IMR-90 (cell line): ENCODE data around the gene MOB3B. TPM values are rescaled to one million over a fixed set of nuclear protein-coding genes. Genes with fewer than 3 reads are reported as not detected.

Experiments
- ATAC-seq: fragments of 200-7000 bp; cut with Tn5 transposase; 2 replicates; pipeline ENCODE4 v1.9.1; 2020; ENCODE audit warnings: low read depth, mild to moderate bottlenecking, moderate library complexity
- BruUV-seq: library from RNA; stranded (reverse); fragments of 400-500 nt; replicated peaks from 2 replicates; lab custom pipeline; 2021; lab: Mats Ljungman, UMichigan
- CTCF ChIA-PET: fragments of 300-600 bp; formaldehyde crosslinking; extraction: SDS; loops from one replicate; lab custom pipeline; 2021; ENCODE audit warnings: antibody characterized with exemption; lab: Yijun Ruan, JAX
- POLR2A ChIA-PET: fragments of 300-600 bp; sonication (Branson Sonifier 250); formaldehyde crosslinking; loops from one replicate; lab custom pipeline; 2022; ENCODE audit warnings: antibody characterized with exemption; ENCODE audit not compliant: unreplicated experiment; lab: Charles Lee
- DNase-seq: peaks from one replicate; pipeline ENCODE4 v3.0.0; 2013
- H2AFZ ChIP-seq: replicated peaks from 2 replicates; pipeline ENCODE3; 2013; ENCODE audit warnings: low read length, mild to moderate bottlenecking; ENCODE audit not compliant: poor library complexity
- H2AK5ac ChIP-seq: 2 replicates; pipeline ENCODE4 v1.6.1; 2013; ENCODE audit warnings: low read depth, low read length, inconsistent platforms
- H2AK9ac ChIP-seq: replicated peaks from 2 replicates; pipeline ENCODE3; 2013; ENCODE audit warnings: mild to moderate bottlenecking, low read depth, low read length, moderate library complexity; ENCODE audit not compliant: poor library complexity
- H2BK120ac ChIP-seq: 2 replicates; pipeline ENCODE4 v1.6.1; 2013; ENCODE audit warnings: low read depth, low read length, inconsistent platforms
- H2BK15ac ChIP-seq: 3 replicates; pipeline ENCODE4 v1.6.1; 2013; ENCODE audit warnings: low read depth, low read length, inconsistent platforms
- H2BK20ac ChIP-seq: 2 replicates; pipeline ENCODE4 v1.6.1; 2013; ENCODE audit warnings: low read depth, mild to moderate bottlenecking, inconsistent platforms, low read length, moderate library complexity
- H2BK5ac ChIP-seq: 2 replicates; pipeline ENCODE4 v1.6.1; 2013; ENCODE audit warnings: mild to moderate bottlenecking, low read depth, low read length, inconsistent platforms; ENCODE audit not compliant: poor library complexity, severe bottlenecking
- H3K14ac ChIP-seq: replicated peaks from 2 replicates; pipeline ENCODE4 v1.6.1; 2013; ENCODE audit warnings: low read depth, low read length, inconsistent platforms
- H3K18ac ChIP-seq: 2 replicates; pipeline ENCODE4 v1.6.1; 2013; ENCODE audit warnings: low read depth, low read length, control low read depth
- H3K23ac ChIP-seq: 2 replicates; pipeline ENCODE4 v1.6.1; 2013; ENCODE audit warnings: low read depth, low read length, inconsistent platforms
- H3K27ac ChIP-seq: 2 replicates; pipeline ENCODE4 v1.5.1; 2013; ENCODE audit warnings: mild to moderate bottlenecking, control low read depth, low read length; ENCODE audit not compliant: insufficient read depth
- H3K27me3 ChIP-seq: 2 replicates; pipeline ENCODE4 v1.6.1; 2013; ENCODE audit warnings: low read length; ENCODE audit not compliant: control insufficient read depth, insufficient read depth
- H3K36me3 ChIP-seq: 2 replicates; pipeline ENCODE4 v1.6.1; 2013; ENCODE audit warnings: low read length, mixed read lengths; ENCODE audit not compliant: control insufficient read depth, insufficient read depth
- H3K4ac ChIP-seq: 2 replicates; pipeline ENCODE4 v1.6.1; 2013; ENCODE audit warnings: low read depth, low read length, inconsistent platforms
- H3K4me1 ChIP-seq: 2 replicates; pipeline ENCODE4 v1.6.1; 2013; ENCODE audit warnings: low read length, mixed read lengths; ENCODE audit not compliant: control insufficient read depth, insufficient read depth
- H3K4me2 ChIP-seq: 2 replicates; pipeline ENCODE4 v1.6.1; 2013; ENCODE audit warnings: low read depth, mild to moderate bottlenecking, control low read depth, low read length, moderate library complexity
- H3K4me3 ChIP-seq: 2 replicates; pipeline ENCODE4 v1.5.1; 2013; ENCODE audit warnings: low read depth, mild to moderate bottlenecking, control low read depth, low read length, moderate library complexity; ENCODE audit not compliant: insufficient read depth
- H3K56ac ChIP-seq: 2 replicates; pipeline ENCODE4 v1.6.1; 2013; ENCODE audit warnings: low read length, inconsistent platforms; ENCODE audit not compliant: insufficient read depth; ENCODE audit errors: extremely low read depth
- H3K79me1 ChIP-seq, 2 experiments: 2 replicates each; pipeline ENCODE4 v1.6.1; 2013; ENCODE audit warnings: low read length in 2 of 2, inconsistent platforms in 1 of 2, low read depth in 1 of 2
- H3K9ac ChIP-seq: 2 replicates; pipeline ENCODE4 v1.6.1; 2013; ENCODE audit warnings: low read depth, low read length, control low read depth
- H3K9me1 ChIP-seq: 2 replicates; pipeline ENCODE4 v1.6.1; 2013; ENCODE audit warnings: low read length, inconsistent platforms; ENCODE audit not compliant: insufficient read depth
- H3K9me3 ChIP-seq: 2 replicates; pipeline ENCODE4 v1.6.1; 2013; ENCODE audit warnings: low read length; ENCODE audit not compliant: control insufficient read depth, insufficient read depth
- H4K20me1 ChIP-seq: 2 replicates; pipeline ENCODE4 v1.6.1; 2013; ENCODE audit warnings: low read length, inconsistent platforms; ENCODE audit not compliant: insufficient read depth
- H4K5ac ChIP-seq: 2 replicates; pipeline ENCODE4 v1.6.1; 2013; ENCODE audit warnings: mild to moderate bottlenecking, low read depth, low read length, control low read depth
- H4K8ac ChIP-seq, 2 experiments: 2 replicates each; pipeline ENCODE4 v1.6.1; 2013; ENCODE audit warnings: low read depth in 2 of 2, low read length in 2 of 2, control low read depth in 1 of 2, inconsistent platforms in 1 of 2
- H4K91ac ChIP-seq: 2 replicates; pipeline ENCODE4 v1.6.1; 2013; ENCODE audit warnings: low read depth, low read length, inconsistent platforms; ENCODE audit not compliant: insufficient read depth
- BHLHE40 ChIP-seq: fragments of 150-350 bp; IDR thresholded peaks from 2 replicates; pipeline ENCODE4 v1.6.1; 2016; ENCODE audit warnings: mild to moderate bottlenecking, low read depth, low read length
- CEBPB ChIP-seq: IDR thresholded peaks from 2 replicates; pipeline ENCODE4 v1.6.1; 2012; ENCODE audit warnings: low read depth, low read length, improper control_type of control experiment
- FOS ChIP-seq: fragments of 150-350 bp; IDR thresholded peaks from 2 replicates; pipeline ENCODE4 v1.6.1; 2016; ENCODE audit warnings: low read depth, low read length
- MAFK ChIP-seq: IDR thresholded peaks from 2 replicates; pipeline ENCODE4 v1.6.1; 2012; ENCODE audit warnings: low read depth, low read length, improper control_type of control experiment
- MAZ ChIP-seq: IDR thresholded peaks from 2 replicates; pipeline ENCODE4 v1.6.1; 2012; ENCODE audit warnings: low read depth, mild to moderate bottlenecking, low read length, improper control_type of control experiment, moderate library complexity, borderline replicate concordance
- NFE2L2 ChIP-seq: fragments of 150-350 bp; IDR thresholded peaks from 2 replicates; pipeline ENCODE4 v1.6.1; 2016; ENCODE audit warnings: low read depth, mild to moderate bottlenecking, low read length
- POLR2A ChIP-seq: IDR thresholded peaks from 2 replicates; pipeline ENCODE4 v1.6.1; 2012; ENCODE audit warnings: mild to moderate bottlenecking, low read depth, low read length
- RAD21 ChIP-seq: IDR thresholded peaks from 2 replicates; pipeline ENCODE4 v1.6.1; 2012; ENCODE audit warnings: low read length, improper control_type of control experiment
- RFX5 ChIP-seq: IDR thresholded peaks from 2 replicates; pipeline ENCODE4 v1.8.0; 2012; ENCODE audit warnings: low read depth, mild to moderate bottlenecking, low read length, moderate library complexity
- SMC3 ChIP-seq: fragments of 150-350 bp; IDR thresholded peaks from 2 replicates; pipeline ENCODE4 v1.6.1; 2016; ENCODE audit warnings: low read depth, mild to moderate bottlenecking, antibody characterized with exemption, low read length, moderate library complexity
- WGBS, 2 experiments: methylation state at CpG; one replicate each; pipeline versions ENCODE4 v1.1.5 to v1.1.7; 2013; ENCODE audit warnings: missing lambda C conversion rate in 2 of 2; ENCODE audit not compliant: insufficient read length in 1 of 2; ENCODE audit errors: extremely low coverage in 2 of 2; 5-methylcytosine and 5-hydroxymethylcytosine counted together
- dilution Hi-C: fragments of 300-500 bp; cut with HindIII; formaldehyde crosslinking; loops from one replicate; pipeline ENCODE4 v1.14.3; 2018; ENCODE audit warnings: low sequenced_read_pairs; ENCODE audit not compliant: unreplicated experiment
- in situ Hi-C: fragments of 300-500 bp; cut with MboI; formaldehyde crosslinking; loops from 3 replicates; pipeline ENCODE4 v1.14.3; 2019; ENCODE audit warnings: low sequenced_read_pairs, inconsistent platforms, mixed read lengths
- intact Hi-C: fragments of 100-400 bp; cut with micrococcal nuclease; formaldehyde crosslinking; loops from 2 replicates; pipeline ENCODE4 v1.10.0; 2022
- polyA plus RNA-seq, 3 experiments: library from polyadenylated mRNA; depleted of rRNA; stranded (reverse); fragments of >200 nt; gene quantifications; 2 replicates each; pipeline ENCODE4 v1.2.3, GENCODE V29; 2012; ENCODE audit warnings: low replicate concordance in 1 of 3
- total RNA-seq: library from RNA; depleted of rRNA; stranded (reverse); fragments of >200 nt; gene quantifications from 2 replicates; pipeline ENCODE4 v1.2.3, GENCODE V29; 2012
- TF ChIP-seq, protein P1 (sequence below): fragments of 150-350 bp; IDR thresholded peaks from 2 replicates; pipeline ENCODE4 v1.6.1; 2016; ENCODE audit warnings: low read depth, mild to moderate bottlenecking, low read length, moderate library complexity, borderline replicate concordance
- TF ChIP-seq, protein P2 (sequence below): conservative IDR thresholded peaks from 2 replicates; pipeline ENCODE4 v1.5.1; 2012; ENCODE audit warnings: mild to moderate bottlenecking, low read depth, low read length, improper control_type of control experiment
- TF ChIP-seq, protein P3 (sequence below): fragments of 150-350 bp; IDR thresholded peaks from 2 replicates; pipeline ENCODE4 v1.6.1; 2017; ENCODE audit warnings: mild to moderate bottlenecking, antibody characterized with exemption, low read length, low read depth

The MOB3B gene
- total and polyA plus RNA-seq, 2 of the 4 experiments (the other 2 are of a cell fraction), result under 0.01 to 0.02 TPM

DNA sequence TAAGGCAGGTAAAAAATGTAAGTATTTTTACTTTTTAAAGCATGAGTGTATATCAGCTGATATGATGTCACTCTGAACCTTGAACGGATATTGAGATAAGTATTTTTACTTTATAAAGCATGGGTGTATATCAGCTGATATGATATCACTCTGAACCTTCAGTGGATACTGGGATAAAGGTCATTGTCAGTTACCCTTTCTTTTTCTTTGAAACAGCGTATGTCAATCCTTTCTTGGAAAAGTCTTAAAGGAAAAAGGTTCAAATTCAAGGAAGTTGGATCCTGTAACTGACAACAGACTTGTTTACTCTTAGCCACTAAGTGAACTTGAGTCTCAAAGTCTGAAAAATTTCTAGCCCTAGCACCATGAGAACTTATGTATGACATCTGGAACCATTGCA, 67.2 kb downstream of the MOB3B start:
- Histone ChIP-seq H3K18ac (no peak overlapping the region), H3K4me3 (no peak overlapping the region), H2BK5ac (no peak overlapping the region), H2BK120ac (no peak overlapping the region), H2BK20ac (no peak overlapping the region), H3K27me3 (no peaks in the 10 kb centered on the region), H3K36me3 (no peaks in the 10 kb centered on the region), H2AK5ac (no peak overlapping the region), H3K4ac (no peak overlapping the region), H3K9me3 (no peaks in the 10 kb centered on the region), H2BK15ac (no peak overlapping the region), H4K20me1 (no peaks in the 10 kb centered on the region), H2AFZ (no peak overlapping the region), H3K56ac (no peak overlapping the region), H3K27ac (no peak overlapping the region), H3K9ac (no peak overlapping the region), H3K9me1 (no peaks in the 10 kb centered on the region), H2AK9ac (no peak overlapping the region), H3K4me2 (no peak overlapping the region), H3K79me1 (no peaks in the 10 kb centered on the region), H3K23ac (no peak overlapping the region), H4K5ac (no peak overlapping the region), H3K14ac (no peak overlapping the region), H4K8ac (no peak overlapping the region), H4K91ac (no peak overlapping the region), H3K4me1 (no peaks in the 10 kb centered on the region)
- in situ Hi-C loops (no loop called here), intact Hi-C loops (loop anchor here (5.0 kb wide), 1 partner anchor 1710 kb away; no protein-coding TSS in a partner anchor), dilution Hi-C loops (no loop called here)
- DNase-seq (no peak), ATAC-seq (no peak)
- ChIA-PET CTCF (no interaction called here), POLR2A (no interaction called here)
- WGBS, 2 experiments, result no CpG with 5 or more reads among the region's 2 CpGs
- TF ChIP-seq RFX5, result no peak
- TF ChIP-seq BHLHE40, result no peak
- no peak for TF ChIP-seq MAZ
- TF ChIP-seq, protein P1, sequence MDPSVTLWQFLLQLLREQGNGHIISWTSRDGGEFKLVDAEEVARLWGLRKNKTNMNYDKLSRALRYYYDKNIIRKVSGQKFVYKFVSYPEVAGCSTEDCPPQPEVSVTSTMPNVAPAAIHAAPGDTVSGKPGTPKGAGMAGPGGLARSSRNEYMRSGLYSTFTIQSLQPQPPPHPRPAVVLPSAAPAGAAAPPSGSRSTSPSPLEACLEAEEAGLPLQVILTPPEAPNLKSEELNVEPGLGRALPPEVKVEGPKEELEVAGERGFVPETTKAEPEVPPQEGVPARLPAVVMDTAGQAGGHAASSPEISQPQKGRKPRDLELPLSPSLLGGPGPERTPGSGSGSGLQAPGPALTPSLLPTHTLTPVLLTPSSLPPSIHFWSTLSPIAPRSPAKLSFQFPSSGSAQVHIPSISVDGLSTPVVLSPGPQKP, result no peak
- TF ChIP-seq POLR2A, result no peak
- TF ChIP-seq SMC3, result no peak
- TF ChIP-seq, protein P2, sequence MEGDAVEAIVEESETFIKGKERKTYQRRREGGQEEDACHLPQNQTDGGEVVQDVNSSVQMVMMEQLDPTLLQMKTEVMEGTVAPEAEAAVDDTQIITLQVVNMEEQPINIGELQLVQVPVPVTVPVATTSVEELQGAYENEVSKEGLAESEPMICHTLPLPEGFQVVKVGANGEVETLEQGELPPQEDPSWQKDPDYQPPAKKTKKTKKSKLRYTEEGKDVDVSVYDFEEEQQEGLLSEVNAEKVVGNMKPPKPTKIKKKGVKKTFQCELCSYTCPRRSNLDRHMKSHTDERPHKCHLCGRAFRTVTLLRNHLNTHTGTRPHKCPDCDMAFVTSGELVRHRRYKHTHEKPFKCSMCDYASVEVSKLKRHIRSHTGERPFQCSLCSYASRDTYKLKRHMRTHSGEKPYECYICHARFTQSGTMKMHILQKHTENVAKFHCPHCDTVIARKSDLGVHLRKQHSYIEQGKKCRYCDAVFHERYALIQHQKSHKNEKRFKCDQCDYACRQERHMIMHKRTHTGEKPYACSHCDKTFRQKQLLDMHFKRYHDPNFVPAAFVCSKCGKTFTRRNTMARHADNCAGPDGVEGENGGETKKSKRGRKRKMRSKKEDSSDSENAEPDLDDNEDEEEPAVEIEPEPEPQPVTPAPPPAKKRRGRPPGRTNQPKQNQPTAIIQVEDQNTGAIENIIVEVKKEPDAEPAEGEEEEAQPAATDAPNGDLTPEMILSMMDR, result no peak
- no peak for TF ChIP-seq RAD21
- TF ChIP-seq MAFK, result no peak
- TF ChIP-seq FOS, result no peak
- TF ChIP-seq, protein P3, sequence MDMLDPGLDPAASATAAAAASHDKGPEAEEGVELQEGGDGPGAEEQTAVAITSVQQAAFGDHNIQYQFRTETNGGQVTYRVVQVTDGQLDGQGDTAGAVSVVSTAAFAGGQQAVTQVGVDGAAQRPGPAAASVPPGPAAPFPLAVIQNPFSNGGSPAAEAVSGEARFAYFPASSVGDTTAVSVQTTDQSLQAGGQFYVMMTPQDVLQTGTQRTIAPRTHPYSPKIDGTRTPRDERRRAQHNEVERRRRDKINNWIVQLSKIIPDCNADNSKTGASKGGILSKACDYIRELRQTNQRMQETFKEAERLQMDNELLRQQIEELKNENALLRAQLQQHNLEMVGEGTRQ, result no peak
- no peak for TF ChIP-seq CEBPB
- no peak for TF ChIP-seq NFE2L2
- BruUV-seq, result no TSS peak
